ENCODE results near the gene INTS3. TPM values are rescaled to one million over a fixed set of nuclear protein-coding genes. Genes with fewer than 3 reads are reported as not detected.

The INTS3 gene
- total RNA-seq, 1 donor from 2014 or later: 45.1 TPM

DNA sequence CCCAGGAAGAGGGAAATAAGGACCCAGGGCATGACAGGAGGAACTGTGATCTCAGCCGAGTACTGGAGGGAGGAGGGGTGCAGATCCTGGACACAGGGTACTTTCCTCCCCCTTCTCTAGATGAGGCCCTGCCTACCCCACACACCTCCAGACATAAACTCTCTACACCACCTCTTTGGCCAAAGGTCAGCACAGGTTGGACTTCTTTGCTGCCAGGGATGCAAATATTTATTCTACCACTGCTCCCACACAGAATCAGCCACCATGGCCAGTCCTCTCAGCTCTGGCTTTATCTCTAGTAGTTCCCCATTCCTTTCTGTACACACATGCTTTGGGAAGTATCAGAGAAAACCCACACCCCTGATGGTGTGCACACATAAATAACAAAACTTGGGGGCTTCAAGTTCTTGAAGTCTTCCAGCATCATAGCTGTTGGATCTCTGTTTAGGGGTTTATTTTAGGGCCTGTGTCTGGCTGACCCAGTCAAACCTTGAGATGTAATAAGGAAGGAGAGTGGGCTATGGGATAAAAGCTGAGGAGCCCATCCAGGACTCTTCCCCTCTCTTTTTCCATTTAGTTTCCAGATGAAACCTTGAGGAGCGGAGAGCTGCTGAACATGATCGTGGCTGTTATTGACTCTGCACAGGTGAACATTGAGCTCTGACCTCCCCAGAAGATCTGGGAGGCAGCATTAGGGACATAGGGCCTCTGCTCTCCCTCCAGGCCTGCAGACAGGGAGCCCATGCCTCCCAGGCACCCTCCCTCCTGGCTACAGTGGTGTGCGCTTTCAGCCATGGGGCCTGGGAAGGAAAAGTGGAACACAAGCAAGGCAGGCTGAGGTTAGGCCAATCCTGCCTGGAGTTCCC is 40.7 kb downstream of the INTS3 start:
- Histone ChIP-seq H3K4me1 (no peaks in the 10 kb centered on the region), H2AFZ (replicated peaks) (no peak overlapping the region), H3K9ac (no peak overlapping the region), H3K27ac (no peak overlapping the region), H3F3A (ENCODE audit: low read depth) (peaks cover 2% of the 10 kb centered on the region), H3K4me3 (no peak overlapping the region), H3K9me3 (ENCODE audit: low read depth) (no peaks in the 10 kb centered on the region), H3K4me2 (no peak overlapping the region), H3K36me3 (no peaks in the 10 kb centered on the region), H4K20me1 (ENCODE audit: low read depth) (peaks cover 7% of the 10 kb centered on the region), H3K79me2 (ENCODE audit: low read depth) (no peaks in the 10 kb centered on the region), H3K27me3 (no peaks in the 10 kb centered on the region)
- H3K36me3 Mint-ChIP-seq: peaks cover 35% of the 10 kb centered on the region
- peak overlapping the region; percentile 70 for H3K4me3 Mint-ChIP-seq
- no peak for DNase-seq (ENCODE audit: low spot score)
- TF ChIP-seq, protein P1, sequence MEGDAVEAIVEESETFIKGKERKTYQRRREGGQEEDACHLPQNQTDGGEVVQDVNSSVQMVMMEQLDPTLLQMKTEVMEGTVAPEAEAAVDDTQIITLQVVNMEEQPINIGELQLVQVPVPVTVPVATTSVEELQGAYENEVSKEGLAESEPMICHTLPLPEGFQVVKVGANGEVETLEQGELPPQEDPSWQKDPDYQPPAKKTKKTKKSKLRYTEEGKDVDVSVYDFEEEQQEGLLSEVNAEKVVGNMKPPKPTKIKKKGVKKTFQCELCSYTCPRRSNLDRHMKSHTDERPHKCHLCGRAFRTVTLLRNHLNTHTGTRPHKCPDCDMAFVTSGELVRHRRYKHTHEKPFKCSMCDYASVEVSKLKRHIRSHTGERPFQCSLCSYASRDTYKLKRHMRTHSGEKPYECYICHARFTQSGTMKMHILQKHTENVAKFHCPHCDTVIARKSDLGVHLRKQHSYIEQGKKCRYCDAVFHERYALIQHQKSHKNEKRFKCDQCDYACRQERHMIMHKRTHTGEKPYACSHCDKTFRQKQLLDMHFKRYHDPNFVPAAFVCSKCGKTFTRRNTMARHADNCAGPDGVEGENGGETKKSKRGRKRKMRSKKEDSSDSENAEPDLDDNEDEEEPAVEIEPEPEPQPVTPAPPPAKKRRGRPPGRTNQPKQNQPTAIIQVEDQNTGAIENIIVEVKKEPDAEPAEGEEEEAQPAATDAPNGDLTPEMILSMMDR (IDR thresholded peaks at IDR 0.05): no peak
- no peak for TF ChIP-seq EZH2 (IDR thresholded peaks at IDR 0.05)
- TF ChIP-seq EZH2phosphoT487 (IDR thresholded peaks at IDR 0.05): no peak
- H3K9me3 Mint-ChIP-seq: no peaks in the 10 kb centered on the region
- no peaks in the 10 kb centered on the region for H3K4me1 Mint-ChIP-seq
- peaks cover 2% of the 10 kb centered on the region for H3K27me3 Mint-ChIP-seq (ENCODE audit: insufficient read depth, low read depth)
- no peak overlapping the region for H3K27ac Mint-ChIP-seq

DNA sequence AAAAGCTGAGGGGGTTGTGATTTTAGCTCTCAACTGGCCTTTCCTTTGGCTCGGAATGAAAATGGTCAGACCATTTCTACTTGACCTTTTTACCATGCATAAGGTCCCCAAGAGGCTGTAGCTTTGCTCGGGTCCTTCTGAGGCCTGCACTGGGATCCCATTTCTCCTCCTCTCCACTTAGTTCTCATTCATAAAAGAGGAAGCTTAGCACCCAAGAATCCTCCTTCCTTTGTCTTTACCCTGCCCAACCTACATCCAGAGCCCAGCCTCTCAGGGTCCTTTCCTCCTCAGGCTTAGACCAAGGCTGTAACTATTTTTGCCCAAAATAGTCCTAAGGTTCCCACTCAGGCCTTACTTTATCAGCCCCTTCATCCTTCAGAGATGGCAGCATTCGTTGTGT is 41.4 kb downstream of the INTS3 start:
- H2AFZ ChIP-seq (replicated peaks): no peak overlapping the region
- peaks cover 3% of the 10 kb centered on the region for H3K27me3 Mint-ChIP-seq (ENCODE audit: insufficient read depth, low read depth)
- no peaks in the 10 kb centered on the region for H3K9me3 Mint-ChIP-seq
- no peaks in the 10 kb centered on the region for H3K9me3 ChIP-seq (ENCODE audit: low read depth)
- H3F3A ChIP-seq (ENCODE audit: low read depth): peaks cover 8% of the 10 kb centered on the region
- H3K4me3 Mint-ChIP-seq: peak overlapping the region; percentile 5
- H3K9ac ChIP-seq: no peak overlapping the region
- H3K27ac ChIP-seq: no peak overlapping the region
- TF ChIP-seq, protein P1 (IDR thresholded peaks at IDR 0.05): no peak
- no peak for TF ChIP-seq EZH2 (IDR thresholded peaks at IDR 0.05)
- TF ChIP-seq EZH2phosphoT487 (IDR thresholded peaks at IDR 0.05): no peak
- peaks cover 40% of the 10 kb centered on the region for H3K36me3 Mint-ChIP-seq
- H3K27me3 ChIP-seq: no peaks in the 10 kb centered on the region
- no peak overlapping the region for H3K4me2 ChIP-seq
- H3K4me1 ChIP-seq: no peaks in the 10 kb centered on the region
- no peaks in the 10 kb centered on the region for H3K36me3 ChIP-seq
- DNase-seq (ENCODE audit: low spot score): no peak
- no peaks in the 10 kb centered on the region for H3K4me1 Mint-ChIP-seq
- no peak overlapping the region for H3K27ac Mint-ChIP-seq
- no peaks in the 10 kb centered on the region for H3K79me2 ChIP-seq (ENCODE audit: low read depth)
- H4K20me1 ChIP-seq (ENCODE audit: low read depth): peaks cover 7% of the 10 kb centered on the region
- H3K4me3 ChIP-seq: no peak overlapping the region

DNA sequence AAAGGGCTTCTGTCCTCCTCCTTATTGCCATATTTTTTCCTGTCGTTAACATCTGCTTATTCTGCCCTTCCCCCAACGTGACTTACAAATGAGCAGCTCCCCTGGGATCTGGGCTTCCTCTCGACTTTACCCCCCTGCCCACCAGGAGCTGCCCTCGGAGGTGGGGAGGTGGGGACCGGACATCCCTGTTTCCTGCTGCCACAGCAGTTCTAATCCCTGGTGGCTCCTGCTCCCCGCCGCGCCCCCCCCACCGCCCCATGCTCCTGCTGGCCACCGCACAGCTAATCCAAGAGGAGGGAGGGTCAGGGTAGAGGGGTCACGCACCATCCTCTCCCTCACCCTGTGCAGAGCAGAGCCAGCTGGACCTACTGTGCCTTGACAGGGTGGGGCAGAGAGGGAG is 42.9 kb downstream of the INTS3 start:
- Histone ChIP-seq H3K27ac (no peak overlapping the region), H3K36me3 (no peaks in the 10 kb centered on the region), H3K27me3 (peaks cover 6% of the 10 kb centered on the region), H2AFZ (replicated peaks) (no peak overlapping the region), H3K4me1 (peaks cover 4% of the 10 kb centered on the region), H3K79me2 (ENCODE audit: low read depth) (no peaks in the 10 kb centered on the region), H3K4me3 (no peak overlapping the region), H4K20me1 (ENCODE audit: low read depth) (peaks cover 7% of the 10 kb centered on the region), H3K9me3 (ENCODE audit: low read depth) (no peaks in the 10 kb centered on the region), H3F3A (ENCODE audit: low read depth) (peaks cover 24% of the 10 kb centered on the region), H3K9ac (no peak overlapping the region), H3K4me2 (no peak overlapping the region)
- Mint-ChIP-seq H3K9me3 (no peaks in the 10 kb centered on the region), H3K4me1 (peaks cover 3% of the 10 kb centered on the region), H3K27ac (no peak overlapping the region), H3K4me3 (no peak overlapping the region), H3K36me3 (peaks cover 34% of the 10 kb centered on the region), H3K27me3 (ENCODE audit: insufficient read depth, low read depth) (peaks cover 11% of the 10 kb centered on the region)
- no peak for DNase-seq (ENCODE audit: low spot score)
- no peak for TF ChIP-seq EZH2phosphoT487 (IDR thresholded peaks at IDR 0.05)
- no peak for TF ChIP-seq EZH2 (IDR thresholded peaks at IDR 0.05)
- TF ChIP-seq, protein P1 (IDR thresholded peaks at IDR 0.05): no peak

Data from neural progenitor cell (in vitro differentiated cells).